GM23248 (cell line): ENCODE results near the gene DNPH1. TPM values are rescaled to one million over a fixed set of nuclear protein-coding genes. Genes with fewer than 3 reads are reported as not detected.

ENCODE experiments used
- DNase-seq: peaks from one replicate; pipeline ENCODE4 v3.0.0-alpha.2; 2015
- H2AFZ ChIP-seq: fragments of 200-600 bp; sonication (generic); 2 replicates; pipeline ENCODE4 v1.6.1; 2016; ENCODE audit warnings: antibody characterized with exemption
- H3F3A ChIP-seq: fragments of 200-600 bp; sonication (generic); 2 replicates; pipeline ENCODE4 v1.6.1; 2016; ENCODE audit warnings: mild to moderate bottlenecking, antibody characterized with exemption, mixed run types; ENCODE audit not compliant: insufficient read depth
- H3K27ac ChIP-seq: fragments of 200-600 bp; sonication (generic); 2 replicates; pipeline ENCODE4 v1.5.1; 2016; ENCODE audit warnings: mild to moderate bottlenecking
- H3K27me3 ChIP-seq: fragments of 200-600 bp; sonication (generic); replicated peaks from 2 replicates; pipeline ENCODE4 v1.6.1; 2016; ENCODE audit warnings: mild to moderate bottlenecking; ENCODE audit not compliant: insufficient read depth
- H3K36me3 ChIP-seq: fragments of 200-600 bp; sonication (generic); 2 replicates; pipeline ENCODE4 v1.6.1; 2016; ENCODE audit warnings: low read depth, mild to moderate bottlenecking
- H3K4me1 ChIP-seq: fragments of 200-600 bp; sonication (generic); 2 replicates; pipeline ENCODE4 v1.6.1; 2016; ENCODE audit warnings: mild to moderate bottlenecking; ENCODE audit not compliant: insufficient read depth
- H3K4me2 ChIP-seq: fragments of 200-600 bp; sonication (generic); one replicate; pipeline ENCODE4 v1.6.1; 2016; ENCODE audit warnings: mild to moderate bottlenecking; ENCODE audit not compliant: unreplicated experiment
- H3K4me3 ChIP-seq: fragments of 200-600 bp; sonication (generic); 2 replicates; pipeline ENCODE4 v1.5.1; 2016; ENCODE audit warnings: mild to moderate bottlenecking
- H3K79me2 ChIP-seq: fragments of 200-600 bp; sonication (generic); 2 replicates; pipeline ENCODE4 v1.6.1; 2016; ENCODE audit warnings: mild to moderate bottlenecking; ENCODE audit not compliant: insufficient read depth
- H3K9ac ChIP-seq: fragments of 200-600 bp; sonication (generic); 2 replicates; pipeline ENCODE4 v1.6.1; 2016; ENCODE audit warnings: mild to moderate bottlenecking
- H3K9me2 ChIP-seq: fragments of 200-600 bp; sonication (generic); 2 replicates; pipeline ENCODE4 v1.6.1; 2016; ENCODE audit warnings: mixed run types, mild to moderate bottlenecking, moderate library complexity; ENCODE audit not compliant: insufficient read depth
- H3K9me3 ChIP-seq: fragments of 200-600 bp; sonication (generic); one replicate; pipeline ENCODE4 v1.6.1; 2017; ENCODE audit warnings: low read depth
- H4K20me1 ChIP-seq: fragments of 200-600 bp; sonication (generic); 2 replicates; pipeline ENCODE4 v1.6.0; 2016; ENCODE audit not compliant: insufficient read depth
- EZH2 ChIP-seq: fragments of 200-600 bp; sonication (generic); IDR thresholded peaks from 2 replicates; pipeline ENCODE4 v1.6.1; 2018; ENCODE audit warnings: antibody characterized with exemption, mild to moderate bottlenecking; ENCODE audit not compliant: insufficient read depth, poor library complexity, severe bottlenecking
- EZH2phosphoT487 ChIP-seq: fragments of 200-600 bp; sonication (generic); IDR thresholded peaks from 2 replicates; pipeline ENCODE4 v1.6.1; 2018; ENCODE audit warnings: antibody characterized with exemption, moderate library complexity, mild to moderate bottlenecking, low read depth; ENCODE audit not compliant: insufficient read depth
- WGBS, 2 experiments: methylation state at CpG; one replicate each; pipeline ENCODE4 v1.1.6; 2015 to 2017; ENCODE audit warnings: low lambda C conversion rate in 2 of 2, low coverage in 1 of 2; ENCODE audit errors: missing lambda C conversion rate in 2 of 2; 5-methylcytosine and 5-hydroxymethylcytosine counted together
- in situ Hi-C: fragments of 300-500 bp; cut with MboI; formaldehyde crosslinking; loops from 2 replicates; pipeline ENCODE4 v1.15.0; 2020
- polyA plus RNA-seq: library from polyadenylated mRNA; unstranded; fragments of >200 nt; fragmentation: Nextera tagmentation; extraction: Ambion mirVana; gene quantifications from 2 replicates; pipeline ENCODE4 v1.2.1, GENCODE V29; 2016
- total RNA-seq: library from RNA; depleted of rRNA; stranded (reverse); fragments of >200 nt; shearing (Covaris generic); gene quantifications from 2 replicates; pipeline ENCODE4 v1.2.3, GENCODE V29; 2014; rRNA removed

DNPH1 gene
- total and polyA plus RNA-seq, 2 experiments from 2014 or later = 93.6 to 94.8 TPM

DNA sequence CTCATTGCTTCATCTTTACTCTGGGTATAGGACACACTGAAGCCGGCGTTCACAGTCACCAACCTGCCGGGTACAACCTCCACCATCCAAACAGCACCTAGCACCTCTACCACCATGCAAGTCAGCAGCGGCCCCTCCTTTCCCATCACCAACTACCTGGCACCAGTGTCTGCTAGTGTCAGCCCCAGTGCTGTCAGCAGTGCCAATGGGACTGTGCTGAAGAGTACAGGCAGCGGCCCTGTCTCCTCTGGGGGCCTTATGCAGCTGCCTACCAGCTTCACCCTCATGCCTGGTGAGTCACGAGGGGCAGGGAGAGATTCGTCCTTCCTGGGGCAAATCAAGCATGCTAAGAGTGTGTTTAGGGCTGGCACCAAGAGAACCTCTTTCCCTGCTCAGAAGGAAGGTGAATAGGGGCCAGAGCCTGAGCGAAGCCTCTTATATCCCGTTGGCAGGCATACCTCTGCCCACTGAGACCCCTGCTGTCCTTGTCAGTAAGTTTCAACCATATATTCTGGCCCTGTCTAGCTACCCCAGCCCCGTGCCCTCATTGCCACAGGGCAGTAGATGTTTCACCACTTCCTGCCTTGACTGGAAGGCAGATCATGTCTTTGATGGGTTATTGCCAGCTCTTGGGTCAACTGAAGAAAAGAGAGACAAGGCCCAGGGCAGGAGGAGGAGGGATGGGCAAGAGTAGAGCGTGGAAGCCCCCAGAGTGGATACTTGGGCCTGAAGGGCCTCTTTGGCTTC is 53.4 kb downstream of the DNPH1 start:
- H3K9ac ChIP-seq = peak overlapping the region; percentile 91; the same call in 1 of the 2 replicates
- H4K20me1 ChIP-seq = no peaks in the 10 kb centered on the region
- H3K27me3 ChIP-seq = no peaks in the 10 kb centered on the region
- no peak overlapping the region for H3K4me2 ChIP-seq
- peak overlapping the region; percentile 92 for H3K27ac ChIP-seq
- 89 to 94% methylated on average over 11 of the region's 11 CpGs for WGBS, 2 experiments
- no peak overlapping the region for H2AFZ ChIP-seq
- H3K4me3 ChIP-seq = no peak overlapping the region
- in situ Hi-C loops = no loop called here
- H3K9me2 ChIP-seq = no peaks in the 10 kb centered on the region
- peaks cover 65% of the 10 kb centered on the region for H3K79me2 ChIP-seq
- TF ChIP-seq EZH2 (no peak), EZH2phosphoT487 (no peak)
- peaks cover 27% of the 10 kb centered on the region for H3F3A ChIP-seq
- peaks cover 14% of the 10 kb centered on the region for H3K36me3 ChIP-seq
- no peaks in the 10 kb centered on the region for H3K9me3 ChIP-seq
- no peak for DNase-seq
- H3K4me1 ChIP-seq = peaks cover 12% of the 10 kb centered on the region

Other genes with a start within 250 kb of the DNPH1 start
- 39.1 and 42.7 TPM in 2 replicates for gene PPP2R5D, start 244.9 kb downstream of the DNPH1 start, total RNA-seq
- 40.7 and 41.4 TPM in 2 replicates for gene PPP2R5D, start 244.9 kb downstream of the DNPH1 start, polyA plus RNA-seq
- gene MEA1, start 215.5 kb downstream of the DNPH1 start, total RNA-seq = 83.1 and 100 TPM in 2 replicates
- gene MEA1, start 215.5 kb downstream of the DNPH1 start, polyA plus RNA-seq = 171 and 175 TPM in 2 replicates
- gene KLHDC3, start 215.2 kb downstream of the DNPH1 start, total RNA-seq = 124 and 129 TPM in 2 replicates
- gene KLHDC3, start 215.2 kb downstream of the DNPH1 start, polyA plus RNA-seq = 94.3 and 95.4 TPM in 2 replicates
- gene RRP36, start 207.9 kb downstream of the DNPH1 start, total RNA-seq = 45.0 and 58.3 TPM in 2 replicates
- 71.6 and 74.3 TPM in 2 replicates for gene RRP36, start 207.9 kb downstream of the DNPH1 start, polyA plus RNA-seq
- gene CUL7, start 175.6 kb downstream of the DNPH1 start, total RNA-seq = 50.1 and 54.1 TPM in 2 replicates
- gene CUL7, start 175.6 kb downstream of the DNPH1 start, polyA plus RNA-seq = 21.8 and 23.7 TPM in 2 replicates
- 18.5 and 19.7 TPM in 2 replicates for gene MRPL2, start 170.0 kb downstream of the DNPH1 start, total RNA-seq
- gene MRPL2, start 170.0 kb downstream of the DNPH1 start, polyA plus RNA-seq = 71.9 and 78.0 TPM in 2 replicates
- 15.0 and 32.2 TPM in 2 replicates for gene KLC4, start 169.8 kb downstream of the DNPH1 start, total RNA-seq
- 10.4 and 10.7 TPM in 2 replicates for gene KLC4, start 169.8 kb downstream of the DNPH1 start, polyA plus RNA-seq
- 146 and 162 TPM in 2 replicates for gene PTK7, start 153.2 kb downstream of the DNPH1 start, total RNA-seq
- 110 and 113 TPM in 2 replicates for gene PTK7, start 153.2 kb downstream of the DNPH1 start, polyA plus RNA-seq
- 23.5 and 29.6 TPM in 2 replicates for gene SRF, start 58.2 kb downstream of the DNPH1 start, total RNA-seq
- gene SRF, start 58.2 kb downstream of the DNPH1 start, polyA plus RNA-seq = 3.3 TPM in 2 replicates
- 15.0 and 26.1 TPM in 2 replicates for gene CUL9, start 47.3 kb downstream of the DNPH1 start, total RNA-seq
- 8.5 and 8.6 TPM in 2 replicates for gene CUL9, start 47.3 kb downstream of the DNPH1 start, polyA plus RNA-seq
- gene TTBK1, start 14.0 kb upstream of the DNPH1 start, total RNA-seq = not detected in 2 replicates
- gene TTBK1, start 14.0 kb upstream of the DNPH1 start, polyA plus RNA-seq = not detected in 2 replicates
- gene SLC22A7, start 68.8 kb upstream of the DNPH1 start, total RNA-seq = not detected in 2 replicates
- not detected in 2 replicates for gene SLC22A7, start 68.8 kb upstream of the DNPH1 start, polyA plus RNA-seq
- not detected in 2 replicates for gene CRIP3, start 79.3 kb upstream of the DNPH1 start, total RNA-seq
- gene CRIP3, start 79.3 kb upstream of the DNPH1 start, polyA plus RNA-seq = 0.39 TPM in 1 of 2 replicates, not detected in the other
- 10.7 TPM in 2 replicates for gene ZNF318, start 140.2 kb upstream of the DNPH1 start, total RNA-seq
- 4.1 and 4.6 TPM in 2 replicates for gene ZNF318, start 140.2 kb upstream of the DNPH1 start, polyA plus RNA-seq
- gene ABCC10, start 198.1 kb upstream of the DNPH1 start, total RNA-seq = 18.2 and 21.3 TPM in 2 replicates
- gene ABCC10, start 198.1 kb upstream of the DNPH1 start, polyA plus RNA-seq = 20.0 and 21.0 TPM in 2 replicates
- gene DLK2, start 226.1 kb upstream of the DNPH1 start, total RNA-seq = 0.51 and 0.76 TPM in 2 replicates
- 0.66 and 1.4 TPM in 2 replicates for gene DLK2, start 226.1 kb upstream of the DNPH1 start, polyA plus RNA-seq
- gene TJAP1, start 248.1 kb upstream of the DNPH1 start, total RNA-seq = 17.7 and 32.9 TPM in 2 replicates
- 12.7 and 16.0 TPM in 2 replicates for gene TJAP1, start 248.1 kb upstream of the DNPH1 start, polyA plus RNA-seq